Measurements from ENCODE around the gene PIGU.
A peak's percentile ranks its signal among the peaks of the same experiment; 100 is the strongest.
"Not testable (repeated sequence)": the region's sequence is repeated elsewhere in the genome, so short reads cannot be mapped to it uniquely, and the experiment has no call there.

Gene PIGU, protein sequence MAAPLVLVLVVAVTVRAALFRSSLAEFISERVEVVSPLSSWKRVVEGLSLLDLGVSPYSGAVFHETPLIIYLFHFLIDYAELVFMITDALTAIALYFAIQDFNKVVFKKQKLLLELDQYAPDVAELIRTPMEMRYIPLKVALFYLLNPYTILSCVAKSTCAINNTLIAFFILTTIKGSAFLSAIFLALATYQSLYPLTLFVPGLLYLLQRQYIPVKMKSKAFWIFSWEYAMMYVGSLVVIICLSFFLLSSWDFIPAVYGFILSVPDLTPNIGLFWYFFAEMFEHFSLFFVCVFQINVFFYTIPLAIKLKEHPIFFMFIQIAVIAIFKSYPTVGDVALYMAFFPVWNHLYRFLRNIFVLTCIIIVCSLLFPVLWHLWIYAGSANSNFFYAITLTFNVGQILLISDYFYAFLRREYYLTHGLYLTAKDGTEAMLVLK

DNA sequence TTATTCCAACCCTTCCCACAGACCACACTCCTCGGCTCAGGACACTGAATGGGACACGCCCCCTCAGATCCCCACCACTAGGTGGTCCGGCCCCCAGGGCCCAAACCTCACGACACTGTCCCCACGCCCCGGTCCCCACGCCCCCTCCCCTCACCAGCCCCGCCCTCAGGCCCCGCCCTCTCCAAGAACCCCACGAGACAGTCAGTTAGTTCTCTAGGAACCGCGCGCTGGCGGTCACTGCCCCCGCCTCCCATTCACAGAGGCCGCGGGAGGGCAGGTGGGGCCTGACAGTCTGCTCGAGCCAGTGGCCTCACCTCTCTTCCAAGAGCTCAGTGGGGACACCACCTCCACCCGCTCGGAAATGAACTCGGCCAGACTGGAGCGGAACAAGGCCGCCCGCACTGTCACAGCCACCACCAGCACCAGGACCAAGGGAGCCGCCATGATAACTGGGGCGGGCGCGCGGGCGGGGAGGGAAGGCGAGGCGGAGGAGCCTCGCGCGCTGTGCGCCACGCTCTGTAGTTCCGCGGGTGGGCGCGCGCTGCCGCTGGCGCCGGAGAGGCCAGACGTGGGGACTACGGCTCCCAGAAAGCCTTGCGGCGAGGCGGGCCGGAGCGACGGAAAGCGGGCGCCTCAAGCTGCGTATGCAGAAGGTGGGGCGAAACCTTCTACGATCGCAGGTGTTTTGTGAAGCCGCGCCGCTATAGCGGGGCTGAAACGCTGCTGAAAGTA lies at the start of gene PIGU:
TSS of gene PIGU (minus strand) at position 451 of the 732 bp plus-strand sequence. CDS start at position 444, 7 bp downstream.
- TF ChIP-seq, protein P1, sequence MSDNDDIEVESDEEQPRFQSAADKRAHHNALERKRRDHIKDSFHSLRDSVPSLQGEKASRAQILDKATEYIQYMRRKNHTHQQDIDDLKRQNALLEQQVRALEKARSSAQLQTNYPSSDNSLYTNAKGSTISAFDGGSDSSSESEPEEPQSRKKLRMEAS (IDR thresholded peaks at IDR 0.05; ENCODE audit: low read depth, low read length), result peak; percentile 82
- TF ChIP-seq MYC (IDR thresholded peaks at IDR 0.05; ENCODE audit: low read depth, low read length), result no peak; the same call in none of the 2 replicates
- TF ChIP-seq, protein P2, sequence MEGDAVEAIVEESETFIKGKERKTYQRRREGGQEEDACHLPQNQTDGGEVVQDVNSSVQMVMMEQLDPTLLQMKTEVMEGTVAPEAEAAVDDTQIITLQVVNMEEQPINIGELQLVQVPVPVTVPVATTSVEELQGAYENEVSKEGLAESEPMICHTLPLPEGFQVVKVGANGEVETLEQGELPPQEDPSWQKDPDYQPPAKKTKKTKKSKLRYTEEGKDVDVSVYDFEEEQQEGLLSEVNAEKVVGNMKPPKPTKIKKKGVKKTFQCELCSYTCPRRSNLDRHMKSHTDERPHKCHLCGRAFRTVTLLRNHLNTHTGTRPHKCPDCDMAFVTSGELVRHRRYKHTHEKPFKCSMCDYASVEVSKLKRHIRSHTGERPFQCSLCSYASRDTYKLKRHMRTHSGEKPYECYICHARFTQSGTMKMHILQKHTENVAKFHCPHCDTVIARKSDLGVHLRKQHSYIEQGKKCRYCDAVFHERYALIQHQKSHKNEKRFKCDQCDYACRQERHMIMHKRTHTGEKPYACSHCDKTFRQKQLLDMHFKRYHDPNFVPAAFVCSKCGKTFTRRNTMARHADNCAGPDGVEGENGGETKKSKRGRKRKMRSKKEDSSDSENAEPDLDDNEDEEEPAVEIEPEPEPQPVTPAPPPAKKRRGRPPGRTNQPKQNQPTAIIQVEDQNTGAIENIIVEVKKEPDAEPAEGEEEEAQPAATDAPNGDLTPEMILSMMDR (IDR thresholded peaks at IDR 0.05; ENCODE audit: low read depth, low read length), result no peak
- TF ChIP-seq POLR2A (IDR thresholded peaks at IDR 0.05; ENCODE audit: extremely low read depth, insufficient read length), result peak; percentile 82
- peak; percentile 99 for DNase-seq (ENCODE audit: low read depth)

DNA sequence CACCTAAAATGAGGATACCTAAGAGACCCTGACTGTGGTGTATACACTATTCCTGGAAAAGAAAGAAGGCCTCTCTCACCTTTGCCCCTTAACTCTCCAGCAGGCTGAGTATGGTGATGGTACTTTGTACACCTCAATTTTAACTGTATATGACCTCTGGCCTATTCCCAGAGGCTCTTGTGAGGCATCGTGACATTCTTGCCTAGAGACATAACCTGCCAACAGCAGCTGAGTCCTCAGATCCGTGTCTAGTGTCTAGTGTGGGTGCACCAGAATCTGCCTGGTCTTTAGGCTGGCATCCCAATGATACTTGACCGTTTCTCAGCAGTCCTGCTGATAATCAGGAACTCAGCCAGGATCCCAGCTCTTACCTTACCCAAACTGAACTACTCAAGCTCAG lies 47.3 kb upstream of the PIGU start:
- no peak overlapping the region for H3K4me3 ChIP-seq (ENCODE audit: low read depth, low read length)

More for the DNA sequence above, at the start of gene PIGU:
- H3K4me3 ChIP-seq (ENCODE audit: low read depth, low read length), result peak within 1 kb of the TSS; percentile 86

DNA sequence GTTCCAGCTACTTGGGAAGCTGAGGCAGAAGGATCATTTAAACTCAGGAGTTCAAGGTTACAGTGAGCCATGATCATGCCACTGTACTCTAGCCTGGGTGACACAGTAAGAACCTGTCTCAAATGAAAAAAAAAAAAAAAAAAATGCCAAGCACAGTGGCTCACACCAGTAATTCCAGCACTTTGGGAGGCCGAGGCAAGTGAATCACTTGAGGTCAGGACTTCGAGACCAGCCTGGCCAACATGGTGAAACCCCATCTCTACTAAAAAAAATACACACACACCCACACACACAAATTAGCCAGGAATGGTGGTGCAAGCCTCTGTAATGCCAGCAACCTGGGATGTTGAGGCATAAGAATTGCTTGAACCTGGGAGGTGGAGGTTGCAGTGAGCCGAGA lies 45.7 kb upstream of the PIGU start:
- DNase-seq (ENCODE audit: low read depth); H3K4me3 ChIP-seq (ENCODE audit: low read depth, low read length): not testable (repeated sequence)

More for the DNA sequence above, 47.3 kb upstream of the PIGU start:
- TF ChIP-seq, protein P1 (IDR thresholded peaks at IDR 0.05; ENCODE audit: low read depth, low read length), result no peak
- TF ChIP-seq, protein P2 (IDR thresholded peaks at IDR 0.05; ENCODE audit: low read depth, low read length), result no peak
- no peak for TF ChIP-seq POLR2A (IDR thresholded peaks at IDR 0.05; ENCODE audit: extremely low read depth, insufficient read length)
- no peak for TF ChIP-seq MYC (IDR thresholded peaks at IDR 0.05; ENCODE audit: low read depth, low read length)
- DNase-seq (ENCODE audit: low read depth), result no peak

DNA sequence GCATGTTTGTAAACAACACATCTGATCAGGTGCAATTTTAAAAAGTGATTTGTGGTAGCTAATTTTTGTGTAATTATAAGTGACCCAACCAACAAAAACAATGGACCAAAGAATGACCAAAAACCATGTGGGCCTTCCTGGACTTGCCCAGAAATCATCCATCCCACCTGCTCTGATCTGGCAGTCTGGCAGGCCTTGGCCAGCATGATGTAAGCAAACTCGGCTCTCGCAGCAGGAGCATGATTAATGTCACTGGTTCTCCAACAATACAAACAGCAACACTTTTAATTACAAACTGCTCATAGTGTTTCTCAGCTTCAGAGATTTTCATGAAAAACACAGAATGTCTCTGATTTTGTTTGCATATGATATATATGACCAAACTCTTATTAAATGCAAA lies 43.4 kb upstream of the PIGU start:
- TF ChIP-seq MYC (IDR thresholded peaks at IDR 0.05; ENCODE audit: low read depth, low read length) (no peak), POLR2A (IDR thresholded peaks at IDR 0.05; ENCODE audit: extremely low read depth, insufficient read length) (no peak)
- TF ChIP-seq, protein P1 (IDR thresholded peaks at IDR 0.05; ENCODE audit: low read depth, low read length), result no peak
- TF ChIP-seq, protein P2 (IDR thresholded peaks at IDR 0.05; ENCODE audit: low read depth, low read length), result no peak
- H3K4me3 ChIP-seq (ENCODE audit: low read depth, low read length), result no peak overlapping the region
- no peak for DNase-seq (ENCODE audit: low read depth)

DNA sequence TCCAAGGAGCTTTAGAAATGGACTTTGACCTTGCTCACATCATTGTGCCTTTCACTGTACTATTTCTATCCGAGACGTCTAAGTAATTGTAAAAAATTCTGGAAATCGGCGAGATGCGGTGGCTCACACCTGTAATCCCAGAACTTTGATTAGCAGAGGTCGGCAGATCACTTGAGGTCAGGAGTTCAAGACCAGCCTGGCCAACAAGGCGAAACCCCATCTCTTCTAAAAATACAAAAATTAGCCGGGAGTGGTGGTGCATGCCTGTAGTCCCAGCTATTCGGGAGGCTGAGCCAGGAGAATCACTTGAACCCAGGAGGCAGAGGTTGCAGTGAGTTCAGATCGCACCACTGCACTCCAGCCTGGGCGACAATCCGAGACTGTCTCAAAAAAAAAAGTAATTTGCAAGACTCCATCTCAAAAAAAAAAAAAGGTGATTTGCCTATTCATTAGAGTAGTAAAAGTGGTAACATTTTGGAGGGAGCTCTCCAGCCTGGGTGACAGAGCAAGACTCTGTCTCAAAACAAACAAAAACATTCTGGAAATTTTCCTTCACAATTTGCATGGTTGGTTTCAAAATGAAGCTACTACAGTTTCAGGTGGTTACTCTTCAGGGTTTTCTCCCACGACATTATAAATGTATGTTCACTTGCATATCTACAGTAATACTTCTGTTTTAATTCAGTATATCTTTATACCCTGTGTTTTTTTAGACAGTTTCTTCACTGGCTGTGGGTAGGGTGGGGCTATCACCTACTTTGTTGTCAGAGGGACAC lies 42.5 kb upstream of the PIGU start:
- not testable (repeated sequence) for H3K4me3 ChIP-seq (ENCODE audit: low read depth, low read length); DNase-seq (ENCODE audit: low read depth)

DNA sequence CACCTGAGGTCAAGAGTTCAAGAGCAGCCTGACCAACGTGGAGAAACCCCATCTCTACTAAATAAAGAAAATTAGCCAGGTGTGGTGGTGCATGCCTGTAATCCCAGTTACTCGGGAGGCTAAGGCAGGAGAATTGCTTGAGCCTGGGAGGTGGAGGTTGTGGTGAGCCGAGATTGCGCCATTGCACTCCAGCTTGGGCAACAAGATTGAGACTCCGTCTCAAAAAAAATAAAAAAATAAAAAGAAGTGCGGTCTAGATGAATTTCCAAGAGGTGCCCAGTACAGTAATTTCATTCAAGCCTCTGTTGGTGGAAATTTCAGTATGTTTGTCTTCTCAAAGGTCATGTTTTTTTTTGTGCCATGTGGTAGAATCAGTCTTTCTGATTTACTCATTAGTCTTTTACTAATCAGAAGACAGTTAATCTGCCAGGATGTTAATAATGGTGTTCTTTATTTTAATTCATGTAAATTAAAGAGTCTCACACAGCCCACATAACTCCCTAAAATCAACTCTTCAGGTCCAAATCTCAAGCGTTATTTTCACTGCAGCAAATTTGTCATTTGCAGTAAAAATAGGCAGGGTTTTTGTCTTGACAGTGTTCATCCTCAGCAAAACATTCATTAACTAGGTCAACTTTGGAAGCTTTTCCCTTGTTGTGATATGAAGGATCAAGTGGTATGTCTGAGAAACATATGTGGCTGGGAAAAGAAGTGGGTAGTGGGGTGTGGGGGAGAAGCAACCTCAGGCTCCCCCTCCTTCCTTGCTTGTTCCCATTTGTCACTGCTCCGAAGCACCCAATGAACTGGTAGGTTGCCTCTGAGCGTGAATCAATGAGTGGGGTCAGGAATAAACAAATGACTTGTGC lies 40.6 kb upstream of the PIGU start:
- DNase-seq (ENCODE audit: low read depth), result no peak
- no peak overlapping the region for H3K4me3 ChIP-seq (ENCODE audit: low read depth, low read length)
- TF ChIP-seq MYC (IDR thresholded peaks at IDR 0.05; ENCODE audit: low read depth, low read length), result no peak
- TF ChIP-seq, protein P1 (IDR thresholded peaks at IDR 0.05; ENCODE audit: low read depth, low read length), result no peak
- TF ChIP-seq, protein P2 (IDR thresholded peaks at IDR 0.05; ENCODE audit: low read depth, low read length), result no peak
- TF ChIP-seq POLR2A (IDR thresholded peaks at IDR 0.05; ENCODE audit: extremely low read depth, insufficient read length), result no peak
